ENCODE data around the gene HOXD12.

- no peak for TF ChIP-seq POLR2AphosphoS5 (IDR thresholded peaks at IDR 0.05)
- TF ChIP-seq POLR2A (IDR thresholded peaks at IDR 0.05), result no peak
- no peak for TF ChIP-seq CTCF (IDR thresholded peaks at IDR 0.05)
Measured at GRCh38 chr2:176117162-176117822, 17.7 kb downstream of the HOXD12 start.

All from prostate gland (tissue), 2 donors.